T-cell (primary cell): ENCODE data around the gene SLC44A5. TPM values are rescaled to one million over a fixed set of nuclear protein-coding genes. Genes with fewer than 3 reads are reported as not detected.

Source experiments
- ATAC-seq, 4 experiments: fragments of 200-7000 bp in 3 of 4; fragments of 150-1000 bp in 1 of 4; cut with Tn5 transposase; replicated peaks in 1 of 4; 1 replicate in 3 of 4; 2 replicates in 1 of 4; pipeline ENCODE4 v1.10.0; 2021; ENCODE audit warnings: moderate library complexity in 3 of 4, mild to moderate bottlenecking in 2 of 4, moderate number of reproducible peaks in 1 of 4
- CTCF ChIA-PET, 2 donors: fragments of 300-600 bp; sonication (Branson Sonifier 250); formaldehyde crosslinking; loops; one replicate each; lab custom pipeline; 2022; ENCODE audit warnings: antibody characterized with exemption in 2 of 2; lab: Charles Lee
- POLR2A ChIA-PET, 2 donors: fragments of 300-600 bp; sonication (Branson Sonifier 250); formaldehyde crosslinking; loops; one replicate each; lab custom pipeline; 2022; ENCODE audit warnings: antibody characterized with exemption in 2 of 2; lab: Charles Lee
- DNase-seq, 35 experiments: peaks; one replicate each; pipeline versions ENCODE4 v3.0.0 to v3.0.0-alpha.2; 2013 to 2023
- H3K27ac ChIP-seq: one replicate; pipeline ENCODE4 v1.5.1; 2013; ENCODE audit warnings: low read length
- H3K27me3 ChIP-seq, 2 experiments: replicated peaks in 1 of 2; 1 replicate in 1 of 2; 2 replicates in 1 of 2; pipeline versions ENCODE4 v1.6.1 to v1.7.0; 2013; ENCODE audit warnings: low read length in 1 of 2, mixed read lengths in 1 of 2; ENCODE audit not compliant: control insufficient read depth in 2 of 2, insufficient read depth in 2 of 2; ENCODE audit errors: extremely low read depth in 1 of 2
- H3K36me3 ChIP-seq, 2 donors: 1 replicate in 1 of 2; 2 replicates in 1 of 2; pipeline versions ENCODE4 v1.6.1 to v1.7.0; 2013; ENCODE audit warnings: low read length in 1 of 2; ENCODE audit not compliant: control insufficient read depth in 2 of 2, insufficient read depth in 1 of 2; ENCODE audit errors: extremely low read depth in 1 of 2
- H3K4me1 ChIP-seq, 2 experiments: 1 replicate in 1 of 2; 2 replicates in 1 of 2; pipeline versions ENCODE4 v1.6.1 to v1.7.0; 2013; ENCODE audit warnings: low read length in 2 of 2, mixed read lengths in 1 of 2; ENCODE audit not compliant: insufficient read depth in 2 of 2, control insufficient read depth in 1 of 2; ENCODE audit errors: extremely low read depth in 1 of 2
- H3K4me3 ChIP-seq, 2 donors: 1 replicate in 1 of 2; 2 replicates in 1 of 2; pipeline versions ENCODE4 v1.5.1 to v1.7.0; 2013; ENCODE audit warnings: mild to moderate bottlenecking in 2 of 2, low read length in 1 of 2, moderate library complexity in 1 of 2; ENCODE audit not compliant: control insufficient read depth in 1 of 2; ENCODE audit errors: extremely low read depth in 1 of 2
- H3K9me3 ChIP-seq: 2 replicates; pipeline ENCODE4 v1.7.0; 2013
- H3K27ac Mint-ChIP-seq, 2 donors: one replicate each; pipeline ENCODE4 v1.8.0; 2020 to 2021; ENCODE audit warnings: mild to moderate bottlenecking in 2 of 2, mixed read lengths in 2 of 2
- H3K27me3 Mint-ChIP-seq, 2 donors: one replicate each; pipeline ENCODE4 v1.8.0; 2021 to 2022; ENCODE audit warnings: mixed read lengths in 2 of 2
- H3K36me3 Mint-ChIP-seq: one replicate; pipeline ENCODE4 v1.8.0; 2021; ENCODE audit warnings: mixed read lengths
- H3K4me1 Mint-ChIP-seq, 3 donors: one replicate each; pipeline ENCODE4 v1.8.0; 2020 to 2022; ENCODE audit warnings: mixed read lengths in 3 of 3, mild to moderate bottlenecking in 1 of 3
- H3K4me3 Mint-ChIP-seq, 3 donors: one replicate each; pipeline ENCODE4 v1.8.0; 2020 to 2022; ENCODE audit warnings: mild to moderate bottlenecking in 3 of 3, mixed read lengths in 3 of 3, moderate library complexity in 3 of 3
- H3K9me3 Mint-ChIP-seq, 3 donors: one replicate each; pipeline ENCODE4 v1.8.0; 2020 to 2022; ENCODE audit warnings: mixed read lengths in 3 of 3
- WGBS: methylation state at CpG from one replicate; pipeline ENCODE4 v1.1.5; 2013; ENCODE audit warnings: missing lambda C conversion rate; ENCODE audit not compliant: insufficient coverage; 5-methylcytosine and 5-hydroxymethylcytosine counted together
- total RNA-seq, 35 experiments: library from RNA in 6 of 35; stranded (reverse) in 6 of 35; fragments of 120-200 nt in 1 of 35; gene quantifications; one replicate each; pipeline versions ENCODE4 v1.2.1 to v1.2.4 and lab custom pipeline; 2013 to 2026

The SLC44A5 gene
- total RNA-seq, 5 donors from 2014 or later (not counting 1 experiment from before 2014, with no cell fraction given), result 0.06 to 2.4 (median 0.84) TPM; not detected in 1

- H3K27ac ChIP-seq, result no peak overlapping the region
- CTCF ChIA-PET, result interaction anchor here in 1 of 2 donors (0.6 kb wide), 1 partner anchor 227 kb away, joined by 5 read pairs; no protein-coding TSS in a partner anchor
- ATAC-seq (no peak), DNase-seq (no peak)
- Mint-ChIP-seq H3K27me3 (peaks cover 0 to 6% of the 10 kb centered on the region in 2 donors), H3K36me3 (no peaks in the 10 kb centered on the region), H3K9me3 (peaks cover 0 to 3% (median 0%) of the 10 kb centered on the region in 3 donors), H3K4me3 (no peak overlapping the region), H3K27ac (no peak overlapping the region), H3K4me1 (no peaks in the 10 kb centered on the region)
- H3K4me1 ChIP-seq, result no peaks in the 10 kb centered on the region
- POLR2A ChIA-PET, result no interaction called here
- no peaks in the 10 kb centered on the region for H3K9me3 ChIP-seq
- H3K4me3 ChIP-seq, result no peak overlapping the region
- no CpG with 5 or more reads among the region's 5 CpGs for WGBS
- no peaks in the 10 kb centered on the region for H3K36me3 ChIP-seq
- H3K27me3 ChIP-seq, result no peaks in the 10 kb centered on the region
These were observed 67.9 kb downstream of the SLC44A5 start for GRCh38 chr1:75542818-75543570.

GRCh38 chr1:75539230-75540116 is 71.4 kb downstream of the SLC44A5 start:
- Histone ChIP-seq H3K27me3 (no peaks in the 10 kb centered on the region), H3K9me3 (no peaks in the 10 kb centered on the region), H3K4me3 (no peak overlapping the region), H3K27ac (no peak overlapping the region), H3K4me1 (no peaks in the 10 kb centered on the region), H3K36me3 (no peaks in the 10 kb centered on the region)
- CTCF ChIA-PET, result no interaction called here
- POLR2A ChIA-PET, result no interaction called here
- Mint-ChIP-seq H3K4me1 (no peaks in the 10 kb centered on the region), H3K36me3 (no peaks in the 10 kb centered on the region), H3K27ac (no peak overlapping the region), H3K27me3 (no peaks in the 10 kb centered on the region), H3K9me3 (peaks cover 0 to 2% (median 0%) of the 10 kb centered on the region in 3 donors), H3K4me3 (no peak overlapping the region)
- no peak for DNase-seq
- ATAC-seq, result no peak
- 51% methylated on average over 2 of the region's 6 CpGs for WGBS

GRCh38 chr1:75533085-75533484 is 77.8 kb downstream of the SLC44A5 start:
- H3K4me1 Mint-ChIP-seq, result no peaks in the 10 kb centered on the region
- no CpG with 5 or more reads among the region's 2 CpGs for WGBS
- Histone ChIP-seq H3K27me3 (no peaks in the 10 kb centered on the region), H3K4me1 (no peaks in the 10 kb centered on the region), H3K9me3 (no peaks in the 10 kb centered on the region), H3K27ac (no peak overlapping the region), H3K4me3 (no peak overlapping the region), H3K36me3 (no peaks in the 10 kb centered on the region)
- DNase-seq (no peak), ATAC-seq (no peak)
- ChIA-PET POLR2A (no interaction called here), CTCF (no interaction called here)
- H3K36me3 Mint-ChIP-seq, result no peaks in the 10 kb centered on the region
- H3K27me3 Mint-ChIP-seq, result peaks cover 0 to 3% of the 10 kb centered on the region in 2 donors
- H3K27ac Mint-ChIP-seq, result no peak overlapping the region
- H3K4me3 Mint-ChIP-seq, result no peak overlapping the region
- peaks cover 0 to 2% (median 0%) of the 10 kb centered on the region in 3 donors for H3K9me3 Mint-ChIP-seq

- no peak overlapping the region for H3K27ac ChIP-seq
- ChIA-PET POLR2A (no interaction called here), CTCF (interaction anchor here in 1 of 2 donors (0.8 kb wide), 1 partner anchor 14 kb away, joined by 3 read pairs; no protein-coding TSS in a partner anchor)
- H3K27me3 ChIP-seq, result no peaks in the 10 kb centered on the region
- ATAC-seq, result no peak
- WGBS, result 38% methylated on average over 1 of the region's 2 CpGs
- H3K9me3 ChIP-seq, result no peaks in the 10 kb centered on the region
- Mint-ChIP-seq H3K4me1 (no peaks in the 10 kb centered on the region), H3K27me3 (peaks cover 0 to 3% of the 10 kb centered on the region in 2 donors), H3K36me3 (no peaks in the 10 kb centered on the region), H3K4me3 (no peak overlapping the region), H3K9me3 (peaks cover 0 to 2% (median 0%) of the 10 kb centered on the region in 3 donors), H3K27ac (no peak overlapping the region)
- H3K4me3 ChIP-seq, result no peak overlapping the region
- no peaks in the 10 kb centered on the region for H3K4me1 ChIP-seq
- no peak for DNase-seq
- no peaks in the 10 kb centered on the region for H3K36me3 ChIP-seq
These were observed 79.3 kb downstream of the SLC44A5 start for GRCh38 chr1:75531570-75531969.

- no peaks in the 10 kb centered on the region for H3K36me3 ChIP-seq
- H3K4me3 ChIP-seq, result no peak overlapping the region
- ATAC-seq, result no peak
- Mint-ChIP-seq H3K27me3 (peaks cover 0 to 7% of the 10 kb centered on the region in 2 donors), H3K4me1 (no peaks in the 10 kb centered on the region), H3K36me3 (no peaks in the 10 kb centered on the region), H3K9me3 (no peaks in the 10 kb centered on the region), H3K4me3 (no peak overlapping the region), H3K27ac (no peak overlapping the region)
- no peaks in the 10 kb centered on the region for H3K9me3 ChIP-seq
- H3K27ac ChIP-seq, result no peak overlapping the region
- ChIA-PET CTCF (no interaction called here), POLR2A (no interaction called here)
- no peak for DNase-seq
- H3K27me3 ChIP-seq, result no peaks in the 10 kb centered on the region
- no peaks in the 10 kb centered on the region for H3K4me1 ChIP-seq
These were observed 81.4 kb downstream of the SLC44A5 start for GRCh38 chr1:75529488-75529887.

- Histone ChIP-seq H3K27ac (no peak overlapping the region), H3K9me3 (no peaks in the 10 kb centered on the region), H3K36me3 (no peaks in the 10 kb centered on the region), H3K27me3 (no peaks in the 10 kb centered on the region), H3K4me1 (no peaks in the 10 kb centered on the region), H3K4me3 (no peak overlapping the region)
- Mint-ChIP-seq H3K27me3 (peaks cover 0 to 6% of the 10 kb centered on the region in 2 donors), H3K27ac (no peak overlapping the region), H3K4me3 (no peak overlapping the region), H3K4me1 (no peaks in the 10 kb centered on the region), H3K9me3 (no peaks in the 10 kb centered on the region), H3K36me3 (no peaks in the 10 kb centered on the region)
- CTCF ChIA-PET, result no interaction called here
- no peak for ATAC-seq
- no peak for DNase-seq
- POLR2A ChIA-PET, result no interaction called here
These were observed 82.9 kb downstream of the SLC44A5 start for GRCh38 chr1:75528001-75528400.
